Mucosa of descending colon (tissue), 3 donors: Measurements from ENCODE around the gene OR6B1. TPM values are rescaled to one million over a fixed set of nuclear protein-coding genes. Genes with fewer than 3 reads are reported as not detected.

Source experiments
- ATAC-seq: fragments of 200-7000 bp; cut with Tn5 transposase; one replicate; pipeline ENCODE4 v1.9.1; 2020; ENCODE audit warnings: mild to moderate bottlenecking, moderate library complexity
- DNase-seq, 3 donors: peaks; one replicate each; pipeline ENCODE4 v3.0.0-alpha.2; 2020
- H3K36me3 ChIP-seq: fragments of 200-600 bp; one replicate; pipeline ENCODE4 v1.8.0; 2021; ENCODE audit warnings: low read depth, mild to moderate bottlenecking
- H3K4me1 ChIP-seq: fragments of 200-600 bp; one replicate; pipeline ENCODE4 v1.8.0; 2021; ENCODE audit warnings: low read depth, mild to moderate bottlenecking
- H3K4me3 ChIP-seq: fragments of 200-600 bp; one replicate; pipeline ENCODE4 v1.8.0; 2021; ENCODE audit warnings: mild to moderate bottlenecking
- H3K9me3 ChIP-seq: fragments of 200-600 bp; one replicate; pipeline ENCODE4 v1.8.0; 2021; ENCODE audit warnings: mild to moderate bottlenecking
- CTCF ChIP-seq: fragments of 200-600 bp; IDR thresholded peaks from one replicate; pipeline ENCODE4 v1.8.0; 2022; ENCODE audit warnings: antibody characterized with exemption, mild to moderate bottlenecking
- intact Hi-C, 2 donors: fragments of 100-400 bp; cut with DNase I in 1 of 2; cut with micrococcal nuclease in 1 of 2; formaldehyde crosslinking; loops; one replicate each; pipeline versions ENCODE4 v1.11.0 to v1.11.1; 2022; cut with DNase I, micrococcal nuclease
- total RNA-seq, 3 donors: library from RNA; stranded (reverse); fragmentation: NEBNext Ultra II Directional in 2 of 3; extraction: Animal tissue kit (Norgen Biotek cat#: 25700) in 2 of 3; gene quantifications; one replicate each; pipeline versions ENCODE4 v1.2.1 to v1.2.4, GENCODE V29; 2021 to 2023
- donor health status: DM: no; HTN: no; CAD: no; lungs with moderate emphysema.
- donor health status: DM: no; HTN: no; CAD: no.
- donor health status: DM: no; HTN: yes; CAD: no.

The OR6B1 gene
- total RNA-seq, 3 donors from 2014 or later = not detected

- intact Hi-C loops = no loop called here
- DNase-seq = peak in 1 of 3 donors; percentile 10
- Histone ChIP-seq H3K9me3 (no peaks in the 10 kb centered on the region), H3K4me1 (no peaks in the 10 kb centered on the region), H3K36me3 (no peaks in the 10 kb centered on the region), H3K4me3 (no peak overlapping the region)
- TF ChIP-seq CTCF = no peak
- peak; percentile 85 for ATAC-seq
These were observed 39.1 kb upstream of the OR6B1 start for GRCh38 chr7:143960813-143961610.

- Histone ChIP-seq H3K36me3 (no peaks in the 10 kb centered on the region), H3K4me1 (no peaks in the 10 kb centered on the region), H3K9me3 (no peaks in the 10 kb centered on the region), H3K4me3 (no peak overlapping the region)
- ATAC-seq (peak; percentile 52), DNase-seq (no peak)
- no peak for TF ChIP-seq CTCF
- intact Hi-C loops = no loop called here
These were observed 34.8 kb upstream of the OR6B1 start for GRCh38 chr7:143965280-143965679.

GRCh38 chr7:143967398-143967797 lies 32.7 kb upstream of the OR6B1 start:
- TF ChIP-seq CTCF = no peak
- ATAC-seq (no peak), DNase-seq (no peak)
- H3K4me3 ChIP-seq = no peak overlapping the region
- H3K9me3 ChIP-seq = no peaks in the 10 kb centered on the region
- no peaks in the 10 kb centered on the region for H3K4me1 ChIP-seq
- no peaks in the 10 kb centered on the region for H3K36me3 ChIP-seq
- intact Hi-C loops = no loop called here

GRCh38 chr7:143973870-143974416 lies 26.2 kb upstream of the OR6B1 start:
- intact Hi-C loops = no loop called here
- ATAC-seq = peak; percentile 49
- peak in 1 of 3 donors; percentile 7 for DNase-seq
- TF ChIP-seq CTCF = no peak
- Histone ChIP-seq H3K36me3 (no peaks in the 10 kb centered on the region), H3K9me3 (no peaks in the 10 kb centered on the region), H3K4me3 (no peak overlapping the region), H3K4me1 (no peaks in the 10 kb centered on the region)

- H3K36me3 ChIP-seq = no peaks in the 10 kb centered on the region
- intact Hi-C loops = no loop called here
- DNase-seq (peak in 1 of 3 donors; percentile 40), ATAC-seq (peak; percentile 99)
- no peaks in the 10 kb centered on the region for H3K9me3 ChIP-seq
- no peak overlapping the region for H3K4me3 ChIP-seq
- no peak for TF ChIP-seq CTCF
- H3K4me1 ChIP-seq = no peaks in the 10 kb centered on the region
These were observed 25.7 kb upstream of the OR6B1 start for GRCh38 chr7:143974459-143974858.
